Measurements from ENCODE around the gene HOPX.

Gene HOPX, protein sequence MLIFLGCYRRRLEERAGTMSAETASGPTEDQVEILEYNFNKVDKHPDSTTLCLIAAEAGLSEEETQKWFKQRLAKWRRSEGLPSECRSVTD

DNA sequence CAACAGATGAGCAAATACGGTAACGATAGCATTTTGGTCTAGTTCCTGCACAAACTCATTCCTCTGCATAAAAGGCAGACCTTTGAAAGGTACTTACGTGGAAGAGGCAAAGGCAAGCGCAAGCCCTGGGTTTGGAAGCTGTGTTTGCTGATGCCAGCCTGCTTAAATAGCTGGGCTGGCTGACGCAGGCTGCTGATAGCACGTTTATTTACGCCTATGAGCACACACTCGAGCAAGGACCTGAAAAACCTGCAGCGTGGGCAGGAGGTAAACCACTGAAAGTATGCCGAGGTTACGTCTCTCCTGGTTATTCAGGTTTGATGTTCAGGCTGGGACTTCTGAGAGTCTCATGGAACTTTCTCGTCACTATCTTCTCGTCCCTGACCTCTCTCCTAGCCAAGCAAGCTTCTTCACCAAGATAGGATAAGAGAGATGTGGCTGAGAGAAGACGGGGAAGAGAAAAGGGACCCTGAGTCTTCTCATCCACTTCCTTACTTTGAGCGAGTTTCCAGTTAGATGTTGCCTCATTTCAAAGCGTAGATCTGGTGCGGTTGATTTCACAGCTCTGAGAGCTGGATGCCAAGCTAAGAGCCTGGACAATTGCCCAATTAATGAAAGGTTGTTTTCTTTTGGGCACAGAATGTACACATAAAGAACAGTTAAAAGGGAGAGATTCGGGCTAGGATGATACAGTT, at the start of gene HOPX:
TSS of gene HOPX (minus strand) at position 139 of the 695 bp plus-strand sequence. CDS start 23,480 bp downstream, outside the sequence.
- TF ChIP-seq GATA3 (IDR thresholded peaks at IDR 0.05; ENCODE audit: low read depth, low read length) = no peak
- TF ChIP-seq GATA2 (IDR thresholded peaks at IDR 0.05; ENCODE audit: low read depth, low read length) = no peak

DNA sequence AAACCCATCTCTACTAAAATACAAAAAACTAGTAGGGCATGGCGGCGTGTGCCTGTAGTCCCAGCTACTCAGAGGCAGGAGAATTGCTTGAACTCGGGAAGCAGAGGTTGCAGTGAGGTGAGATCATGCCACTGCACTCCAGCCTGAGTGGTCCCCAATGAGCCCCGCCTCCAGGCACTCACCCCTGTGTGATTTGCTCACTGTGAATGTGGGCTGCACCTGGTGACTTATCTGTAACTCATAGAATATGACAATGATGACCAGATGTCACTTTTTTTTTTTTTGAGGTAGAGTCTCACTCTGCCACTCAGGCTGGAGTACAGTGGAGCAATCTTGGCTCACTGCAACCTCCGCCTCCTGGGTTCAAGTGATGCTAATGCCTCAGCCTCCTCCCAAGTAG, 49.0 kb upstream of the HOPX start:
- TF ChIP-seq GATA2 (IDR thresholded peaks at IDR 0.05; ENCODE audit: low read depth, low read length) (no peak), GATA3 (IDR thresholded peaks at IDR 0.05; ENCODE audit: low read depth, low read length) (no peak)

DNA sequence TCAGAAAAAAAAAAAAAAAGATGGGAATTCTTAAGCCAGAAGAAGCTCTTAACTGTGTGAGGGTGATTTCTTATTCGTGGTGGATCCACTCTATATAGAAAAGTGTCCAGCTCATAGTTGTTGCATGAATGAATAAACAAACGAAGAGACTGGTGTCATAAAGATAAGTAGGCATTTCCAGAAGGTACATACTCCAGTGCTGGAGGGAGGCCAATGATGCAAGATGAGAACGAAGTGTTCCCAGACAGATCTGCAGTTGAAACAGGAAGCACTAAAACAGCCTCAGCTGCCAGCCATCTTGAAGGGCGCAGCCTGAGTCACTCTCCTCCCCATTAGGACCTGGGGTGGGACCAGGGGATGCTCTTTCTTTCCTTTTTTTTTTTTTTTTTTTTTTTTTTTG, 47.4 kb upstream of the HOPX start:
- TF ChIP-seq GATA3 (IDR thresholded peaks at IDR 0.05; ENCODE audit: low read depth, low read length) = no peak
- TF ChIP-seq GATA2 (IDR thresholded peaks at IDR 0.05; ENCODE audit: low read depth, low read length) = no peak

DNA sequence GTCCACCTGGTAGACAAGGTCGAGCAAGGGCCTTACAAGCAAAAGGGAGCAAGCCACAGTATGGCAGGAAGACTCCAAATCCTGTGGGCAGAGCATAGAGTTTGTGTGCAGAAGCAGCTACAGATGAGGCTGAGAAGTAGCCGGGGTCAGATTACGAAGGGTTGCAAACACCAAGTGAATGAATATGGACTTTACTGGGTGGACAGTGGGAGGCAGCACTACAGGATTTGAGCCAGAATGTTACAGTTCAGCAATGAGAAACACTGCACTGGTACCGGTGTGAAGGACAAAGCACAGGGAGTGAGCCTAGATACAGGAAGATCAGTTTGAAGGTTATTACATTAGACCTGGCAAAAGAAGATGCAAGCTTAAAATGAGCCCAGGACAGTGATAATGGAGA, 46.1 kb upstream of the HOPX start:
- TF ChIP-seq GATA2 (IDR thresholded peaks at IDR 0.05; ENCODE audit: low read depth, low read length) = no peak
- TF ChIP-seq GATA3 (IDR thresholded peaks at IDR 0.05; ENCODE audit: low read depth, low read length) = no peak

DNA sequence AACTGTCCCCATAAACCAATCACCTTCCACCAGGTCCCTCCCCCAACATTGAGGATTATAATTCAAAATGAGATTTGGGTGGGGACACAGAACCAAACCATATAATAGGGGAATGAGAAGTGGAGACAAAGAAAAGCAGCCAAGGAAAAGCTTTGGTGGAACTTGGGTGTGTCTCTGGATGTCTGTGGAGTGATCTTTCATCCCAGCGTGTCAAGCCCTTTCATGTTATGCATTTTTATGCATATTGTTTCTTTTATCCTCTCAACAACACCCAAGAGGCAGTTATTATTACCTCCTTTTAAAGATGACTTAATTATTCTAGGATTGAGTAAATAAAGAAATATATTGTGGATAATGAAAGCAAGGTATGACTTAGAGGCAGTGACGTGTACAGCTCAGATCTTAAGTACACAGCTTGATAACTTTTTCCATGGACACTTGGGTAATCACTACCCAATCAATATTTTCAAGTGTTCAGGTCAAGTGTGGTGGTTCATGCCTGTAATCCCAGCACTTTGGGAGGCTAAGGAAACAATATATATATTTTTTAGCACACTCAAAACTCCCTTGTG, 42.6 kb upstream of the HOPX start:
- TF ChIP-seq GATA3 (IDR thresholded peaks at IDR 0.05; ENCODE audit: low read depth, low read length) = no peak
- no peak for TF ChIP-seq GATA2 (IDR thresholded peaks at IDR 0.05; ENCODE audit: low read depth, low read length)

DNA sequence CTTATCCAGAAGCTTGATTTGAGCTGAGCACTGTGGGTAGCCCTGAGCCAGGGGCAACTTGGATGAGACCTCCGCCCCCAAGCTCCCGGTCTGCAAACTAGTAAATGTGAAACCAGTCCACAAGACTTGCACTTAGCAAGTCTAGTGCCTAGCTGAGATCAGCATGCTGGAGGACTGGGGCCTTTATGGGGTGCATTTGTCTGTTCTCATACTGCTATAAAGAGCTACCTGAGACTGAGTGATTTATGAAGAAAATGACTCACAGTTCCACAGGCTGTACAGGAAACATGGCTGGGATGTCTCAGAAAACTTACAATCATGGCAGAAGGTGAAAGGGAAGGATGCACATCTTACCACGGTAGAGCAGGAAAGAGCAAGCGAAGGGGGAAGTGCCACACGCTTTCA, 42.1 kb upstream of the HOPX start:
- TF ChIP-seq GATA3 (IDR thresholded peaks at IDR 0.05; ENCODE audit: low read depth, low read length) (no peak), GATA2 (IDR thresholded peaks at IDR 0.05; ENCODE audit: low read depth, low read length) (no peak)

DNA sequence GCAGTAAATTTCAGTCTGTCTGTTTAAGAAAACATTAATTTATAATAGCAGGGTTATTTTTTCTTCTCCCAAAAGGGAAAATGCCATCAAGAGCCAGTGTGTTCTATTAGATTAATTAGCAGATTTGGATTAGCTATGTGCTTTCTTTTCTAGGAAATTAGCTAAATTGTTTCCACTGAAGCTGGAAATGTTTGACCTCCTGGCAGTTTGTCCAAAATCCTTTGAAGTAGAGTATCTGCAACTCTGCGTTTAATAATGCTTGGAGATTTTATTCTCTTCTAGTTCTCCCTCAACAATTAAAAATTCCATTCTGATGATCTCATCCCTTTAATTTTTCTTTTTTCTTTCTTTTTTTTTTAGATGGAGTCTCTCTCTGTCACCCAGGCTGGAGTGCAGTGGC, 27.1 kb upstream of the HOPX start:
- TF ChIP-seq GATA3 (IDR thresholded peaks at IDR 0.05; ENCODE audit: low read depth, low read length) (no peak), GATA2 (IDR thresholded peaks at IDR 0.05; ENCODE audit: low read depth, low read length) (no peak)

DNA sequence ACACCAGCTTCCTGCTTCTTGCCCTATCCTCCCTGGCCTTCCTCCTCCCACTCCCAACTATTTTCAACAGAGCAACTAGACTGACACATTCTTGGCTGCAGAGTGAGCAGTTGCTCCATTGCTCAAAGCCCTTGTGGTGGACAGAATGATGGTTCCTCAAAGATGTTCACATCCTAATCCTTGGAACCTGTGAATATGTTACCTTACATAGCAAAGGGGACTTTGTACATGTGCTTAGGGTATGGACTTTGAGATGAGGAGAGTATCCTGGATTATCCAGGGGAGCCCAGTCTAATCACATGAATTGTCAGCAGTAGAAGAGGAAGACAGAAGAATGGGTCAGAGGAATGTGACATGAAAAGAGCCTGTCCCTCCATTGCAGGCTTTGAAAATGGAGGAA, 24.9 kb upstream of the HOPX start:
- TF ChIP-seq GATA2 (IDR thresholded peaks at IDR 0.05; ENCODE audit: low read depth, low read length) = no peak
- no peak for TF ChIP-seq GATA3 (IDR thresholded peaks at IDR 0.05; ENCODE audit: low read depth, low read length)

DNA sequence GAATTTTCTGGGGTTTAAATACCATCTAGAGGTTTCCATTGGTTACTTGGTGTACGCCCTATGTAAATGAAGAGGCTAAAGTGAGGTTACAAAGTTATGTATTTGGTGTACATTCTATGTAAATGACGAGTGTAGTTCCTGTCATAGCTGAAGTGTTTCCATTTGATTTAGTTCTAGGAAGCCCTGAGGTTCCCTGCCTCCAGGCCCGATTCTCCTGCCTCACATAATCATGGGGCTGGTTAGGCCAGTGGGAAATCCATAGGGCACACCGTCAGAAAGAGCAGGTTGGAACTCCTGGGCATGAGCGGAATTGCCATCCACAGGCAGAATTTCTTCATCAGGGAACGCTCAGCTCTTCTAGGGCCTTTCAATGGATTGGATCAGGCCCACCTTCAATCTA, 24.2 kb upstream of the HOPX start:
- TF ChIP-seq GATA2 (IDR thresholded peaks at IDR 0.05; ENCODE audit: low read depth, low read length) (no peak), GATA3 (IDR thresholded peaks at IDR 0.05; ENCODE audit: low read depth, low read length) (no peak)

DNA sequence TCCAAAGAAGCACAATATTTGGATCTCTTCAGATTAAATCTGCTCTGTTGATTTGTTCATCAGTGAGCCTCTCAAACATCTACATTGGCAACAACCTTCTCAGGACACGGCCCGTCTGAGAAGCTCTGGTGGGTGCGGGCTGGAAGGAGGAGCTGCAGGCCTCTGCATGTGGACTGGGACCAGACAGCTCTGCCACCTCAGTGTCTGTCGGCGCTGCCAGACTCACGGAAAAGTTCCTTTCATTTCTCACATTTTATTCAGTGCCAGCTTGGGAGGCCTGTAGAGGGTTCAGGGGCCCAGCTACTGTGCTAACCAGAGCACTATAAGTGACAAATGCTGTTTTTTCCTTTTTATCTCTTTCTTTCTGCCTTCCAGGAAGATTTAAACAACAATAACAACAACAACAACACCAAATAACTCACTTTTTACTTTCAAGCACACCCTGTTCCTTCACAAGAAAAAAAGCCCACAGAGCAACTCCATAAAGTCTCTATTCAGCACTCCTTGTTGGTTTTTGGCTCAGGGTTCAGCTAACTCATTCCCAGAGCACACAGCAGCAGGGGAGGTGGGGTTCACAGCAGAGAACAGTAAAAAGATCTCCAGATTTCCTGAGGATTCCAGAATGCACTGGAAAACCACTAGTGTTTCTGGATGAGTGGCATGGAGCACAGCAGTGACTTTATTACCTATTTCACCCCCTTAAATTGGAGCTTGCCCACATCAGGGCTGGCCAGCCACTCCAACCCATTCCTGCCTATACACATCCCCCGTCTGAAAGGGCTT, 23.2 kb upstream of the HOPX start:
- TF ChIP-seq GATA3 (IDR thresholded peaks at IDR 0.05; ENCODE audit: low read depth, low read length) (no peak), GATA2 (IDR thresholded peaks at IDR 0.05; ENCODE audit: low read depth, low read length) (no peak)

DNA sequence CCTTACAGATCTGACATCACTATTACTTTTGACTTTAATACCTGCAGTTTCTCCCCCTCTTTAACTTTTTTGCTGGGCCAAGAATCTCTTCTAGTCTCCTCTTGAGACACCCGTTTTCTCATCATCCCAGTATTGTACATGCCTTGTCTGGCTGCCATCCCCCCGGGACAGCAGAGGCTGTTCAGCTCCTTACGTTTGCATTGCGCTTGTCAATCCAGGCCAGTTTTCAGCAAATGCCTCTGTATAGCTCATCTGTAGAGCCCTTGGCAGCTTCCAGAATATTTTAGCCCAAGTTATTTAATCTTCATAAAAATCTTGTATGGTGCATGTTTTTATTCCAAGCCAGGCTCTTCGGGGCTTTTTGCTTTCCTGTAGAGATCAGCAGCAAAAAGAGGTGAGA, 22.3 kb upstream of the HOPX start:
- TF ChIP-seq GATA2 (IDR thresholded peaks at IDR 0.05; ENCODE audit: low read depth, low read length) (no peak), GATA3 (IDR thresholded peaks at IDR 0.05; ENCODE audit: low read depth, low read length) (no peak)

DNA sequence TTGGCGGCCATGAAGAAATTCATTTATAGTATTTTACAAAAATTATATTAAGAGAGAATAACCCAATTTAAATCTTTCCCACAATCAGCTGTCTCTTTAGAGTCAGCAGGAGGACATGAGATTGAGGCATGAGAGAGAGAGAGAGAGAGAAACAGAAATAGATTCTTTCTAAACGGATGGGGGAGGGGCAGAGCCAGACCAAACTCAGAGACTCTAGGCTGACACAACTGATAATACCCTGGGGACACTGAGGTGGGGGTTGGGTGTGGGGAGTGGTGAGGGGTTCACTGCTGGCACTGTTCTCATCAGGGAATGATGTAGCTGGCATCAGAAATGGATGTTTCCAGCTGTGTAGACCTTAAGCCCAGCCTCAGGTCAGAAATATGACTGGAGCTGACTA, 20.5 kb upstream of the HOPX start:
- TF ChIP-seq GATA2 (IDR thresholded peaks at IDR 0.05; ENCODE audit: low read depth, low read length) = no peak
- TF ChIP-seq GATA3 (IDR thresholded peaks at IDR 0.05; ENCODE audit: low read depth, low read length) = no peak

DNA sequence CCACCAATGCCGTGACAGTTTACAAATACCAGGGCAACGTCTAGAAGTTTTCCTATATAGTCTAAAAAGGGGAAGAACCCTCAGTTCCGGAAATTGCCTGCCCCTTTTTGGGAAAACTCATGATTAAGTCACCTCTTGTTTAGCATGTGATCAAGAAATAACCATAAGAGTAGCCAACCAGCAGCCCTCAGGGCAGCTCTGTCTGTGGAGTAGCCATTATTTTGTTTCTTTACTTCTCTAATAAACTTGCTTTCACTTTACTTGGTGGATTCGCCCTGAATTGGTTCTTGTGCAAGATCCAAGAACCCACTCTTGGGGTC, 20.0 kb upstream of the HOPX start:
- TF ChIP-seq GATA2 (IDR thresholded peaks at IDR 0.05; ENCODE audit: low read depth, low read length) = no peak
- TF ChIP-seq GATA3 (IDR thresholded peaks at IDR 0.05; ENCODE audit: low read depth, low read length) = no peak

DNA sequence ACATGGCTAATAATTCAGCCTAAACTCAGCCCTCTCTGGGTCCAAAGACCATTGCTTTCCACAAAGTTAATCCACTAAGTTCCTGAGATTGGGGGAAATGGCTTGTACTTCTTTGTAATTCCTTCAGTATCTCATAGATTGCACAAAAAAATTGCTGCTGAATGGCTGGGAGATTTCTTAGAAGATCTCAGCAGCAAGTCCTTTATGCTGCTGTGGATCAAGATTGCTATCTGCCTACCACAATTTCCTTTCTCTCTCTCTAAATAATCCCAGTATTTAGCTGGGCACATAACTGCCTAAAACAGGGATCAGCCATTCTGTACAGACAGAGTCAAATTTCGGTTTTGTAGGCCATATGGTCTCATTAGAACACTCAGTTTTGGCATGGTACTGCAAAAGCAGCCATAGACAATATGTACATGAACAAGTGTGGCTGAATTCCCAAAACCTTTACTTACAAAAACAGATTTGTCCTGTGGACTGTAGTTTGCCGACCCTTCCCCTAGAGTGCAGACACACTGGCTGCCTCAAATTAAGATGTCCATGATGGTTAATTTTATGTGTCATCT, 18.5 kb upstream of the HOPX start:
- TF ChIP-seq GATA2 (IDR thresholded peaks at IDR 0.05; ENCODE audit: low read depth, low read length) (no peak), GATA3 (IDR thresholded peaks at IDR 0.05; ENCODE audit: low read depth, low read length) (no peak)

Measured in SH-SY5Y (cell line).